Stimulated activated effector memory CD8-positive, alpha-beta T cell treated with anti-CD3 and anti-CD28 coated beads, Interleukin-12 subunit alpha, Interleukin-12 subunit beta, amount 100 ng/mL, for 72 hours (primary cell): ENCODE data around the gene CCDC85C.

Experiments used
- ATAC-seq: fragments of 150-1000 bp; cut with Tn5 transposase; 2 replicates; pipeline ENCODE4 v1.10.0; 2021
- DNase-seq, 2 donors: peaks; one replicate each; pipeline ENCODE4 v3.0.0; 2021 to 2022; ENCODE audit warnings: low spot score in 2 of 2
- H3K27ac Mint-ChIP-seq: one replicate; pipeline ENCODE4 v1.8.0; 2022; ENCODE audit warnings: mild to moderate bottlenecking, mixed read lengths
- H3K36me3 Mint-ChIP-seq: one replicate; pipeline ENCODE4 v1.8.0; 2022; ENCODE audit warnings: mild to moderate bottlenecking, mixed read lengths
- H3K4me1 Mint-ChIP-seq: one replicate; pipeline ENCODE4 v1.8.0; 2022; ENCODE audit warnings: mixed read lengths
- H3K4me3 Mint-ChIP-seq: one replicate; pipeline ENCODE4 v1.8.0; 2022; ENCODE audit warnings: mild to moderate bottlenecking, mixed read lengths
- H3K9me3 Mint-ChIP-seq: one replicate; pipeline ENCODE4 v1.8.0; 2022; ENCODE audit warnings: mixed read lengths

The CCDC85C gene

DNA sequence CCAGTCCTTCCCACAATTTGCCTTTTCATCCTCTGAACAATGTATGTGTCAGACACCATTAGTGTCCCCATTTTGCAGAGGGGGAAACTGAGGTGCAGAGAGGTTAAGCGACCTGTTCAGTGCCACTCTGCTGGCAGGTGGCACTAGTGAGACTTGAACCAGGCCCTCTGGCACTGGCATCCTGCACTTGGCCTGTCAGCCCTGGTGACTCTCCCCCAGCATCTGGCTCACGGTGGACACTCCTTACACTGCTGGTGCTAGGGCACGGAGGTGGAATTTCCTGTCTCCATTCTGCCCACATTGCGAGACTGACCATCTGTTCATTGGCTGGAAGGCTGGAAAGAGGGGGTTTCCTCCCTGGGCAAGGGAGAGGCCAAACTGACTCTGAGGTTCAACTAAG, 74.1 kb downstream of the CCDC85C start:
- H3K4me1 Mint-ChIP-seq, result peaks cover 8% of the 10 kb centered on the region
- H3K36me3 Mint-ChIP-seq, result no peaks in the 10 kb centered on the region
- DNase-seq (no peak), ATAC-seq (no peak)
- H3K9me3 Mint-ChIP-seq, result no peaks in the 10 kb centered on the region
- no peak overlapping the region for H3K27ac Mint-ChIP-seq
- H3K4me3 Mint-ChIP-seq, result no peak overlapping the region

GRCh38 chr14:99527427-99528076, 76.5 kb downstream of the CCDC85C start:
- Mint-ChIP-seq H3K27ac (no peak overlapping the region), H3K4me1 (peaks cover 9% of the 10 kb centered on the region), H3K4me3 (no peak overlapping the region), H3K9me3 (no peaks in the 10 kb centered on the region), H3K36me3 (no peaks in the 10 kb centered on the region)
- ATAC-seq (no peak), DNase-seq (no peak)

GRCh38 chr14:99527026-99527425, 77.0 kb downstream of the CCDC85C start:
- no peak overlapping the region for H3K4me3 Mint-ChIP-seq
- no peak for DNase-seq
- no peak for ATAC-seq
- no peaks in the 10 kb centered on the region for H3K36me3 Mint-ChIP-seq
- H3K4me1 Mint-ChIP-seq, result peaks cover 9% of the 10 kb centered on the region
- no peaks in the 10 kb centered on the region for H3K9me3 Mint-ChIP-seq
- H3K27ac Mint-ChIP-seq, result no peak overlapping the region

DNA sequence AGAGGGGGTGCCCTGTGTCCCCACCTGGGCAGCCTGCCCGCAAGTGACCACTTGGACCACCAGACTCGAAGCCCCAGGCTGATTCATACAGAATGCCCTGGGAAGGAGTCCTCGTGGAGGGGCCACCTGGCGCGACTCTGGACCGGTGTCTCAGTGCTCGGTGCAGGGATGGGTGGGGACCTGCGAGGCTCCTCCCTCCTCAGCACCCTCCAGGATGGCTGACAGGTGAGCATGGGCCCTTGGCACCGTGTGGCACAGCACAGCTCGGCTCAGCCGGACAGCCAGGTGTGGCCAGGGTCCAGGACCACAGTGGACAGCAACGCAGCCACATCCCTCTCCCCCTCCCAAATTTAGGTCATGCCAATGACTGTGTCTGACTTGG, 78.3 kb downstream of the CCDC85C start:
- Mint-ChIP-seq H3K4me1 (peaks cover 9% of the 10 kb centered on the region), H3K4me3 (no peak overlapping the region), H3K9me3 (no peaks in the 10 kb centered on the region), H3K27ac (no peak overlapping the region), H3K36me3 (no peaks in the 10 kb centered on the region)
- DNase-seq (no peak), ATAC-seq (peak; percentile 9)

DNA sequence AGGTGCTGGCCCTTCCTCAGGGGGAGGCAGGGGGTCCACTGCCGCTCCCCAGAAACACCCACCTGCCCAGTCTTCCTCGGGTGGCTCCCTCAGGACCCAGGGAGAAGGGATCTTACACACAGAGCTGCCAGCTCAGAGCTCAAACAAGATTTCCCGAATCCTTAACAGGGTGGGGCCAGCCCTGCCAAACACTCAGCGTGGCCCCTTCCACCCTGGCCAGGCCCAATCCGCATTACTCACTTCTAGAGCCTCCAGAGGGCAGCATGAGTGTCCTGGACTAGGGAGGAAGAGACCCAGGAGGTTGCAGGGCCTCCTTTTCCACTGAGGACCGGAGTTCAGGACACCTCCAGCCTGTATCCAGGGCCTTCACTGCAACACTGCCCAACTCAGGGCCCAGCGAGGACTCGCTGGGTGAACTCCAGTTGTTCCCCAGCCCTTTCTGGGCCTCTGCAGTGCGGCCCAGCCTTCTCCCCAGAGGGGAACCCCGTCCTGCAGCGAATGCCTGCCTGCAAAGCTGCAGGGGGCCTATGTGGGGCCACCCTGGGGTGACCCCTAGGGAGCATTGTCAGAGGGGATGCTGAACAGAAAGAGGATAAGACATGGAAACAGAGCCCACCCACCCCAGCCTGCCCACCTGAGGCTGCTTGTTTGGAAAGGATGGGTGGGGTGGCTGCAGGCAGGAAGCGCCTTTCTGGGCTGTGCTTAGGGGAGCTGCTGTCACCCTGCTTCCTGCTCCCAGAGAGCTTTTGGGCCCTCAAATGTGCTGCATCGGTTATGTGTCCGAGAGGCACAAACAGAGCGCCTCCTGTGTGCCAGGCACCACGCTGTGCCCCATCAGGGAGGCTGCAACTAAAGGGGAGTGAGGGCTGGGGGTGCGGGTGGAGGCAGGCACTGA, 79.0 kb downstream of the CCDC85C start:
- DNase-seq, result no peak
- peak overlapping the region; percentile 79 for H3K27ac Mint-ChIP-seq
- no peaks in the 10 kb centered on the region for H3K9me3 Mint-ChIP-seq
- no peaks in the 10 kb centered on the region for H3K36me3 Mint-ChIP-seq
- peaks cover 9% of the 10 kb centered on the region for H3K4me1 Mint-ChIP-seq
- H3K4me3 Mint-ChIP-seq, result no peak overlapping the region
- peak; percentile 3 for ATAC-seq

- H3K4me3 Mint-ChIP-seq, result no peak overlapping the region
- peak overlapping the region; percentile 79 for H3K27ac Mint-ChIP-seq
- peaks cover 9% of the 10 kb centered on the region for H3K4me1 Mint-ChIP-seq
- no peak for ATAC-seq
- H3K9me3 Mint-ChIP-seq, result no peaks in the 10 kb centered on the region
- H3K36me3 Mint-ChIP-seq, result no peaks in the 10 kb centered on the region
- no peak for DNase-seq
Measured at GRCh38 chr14:99524091-99524661, 79.8 kb downstream of the CCDC85C start.

- H3K36me3 Mint-ChIP-seq, result no peaks in the 10 kb centered on the region
- ATAC-seq (no peak), DNase-seq (no peak)
- H3K9me3 Mint-ChIP-seq, result no peaks in the 10 kb centered on the region
- no peak overlapping the region for H3K4me3 Mint-ChIP-seq
- no peak overlapping the region for H3K27ac Mint-ChIP-seq
- peaks cover 9% of the 10 kb centered on the region for H3K4me1 Mint-ChIP-seq
Measured at GRCh38 chr14:99523704-99524055, 80.3 kb downstream of the CCDC85C start.

GRCh38 chr14:99522934-99523703, 80.9 kb downstream of the CCDC85C start:
- Mint-ChIP-seq H3K4me3 (no peak overlapping the region), H3K27ac (no peak overlapping the region), H3K36me3 (no peaks in the 10 kb centered on the region), H3K4me1 (peaks cover 9% of the 10 kb centered on the region), H3K9me3 (no peaks in the 10 kb centered on the region)
- DNase-seq (no peak), ATAC-seq (no peak)

DNA sequence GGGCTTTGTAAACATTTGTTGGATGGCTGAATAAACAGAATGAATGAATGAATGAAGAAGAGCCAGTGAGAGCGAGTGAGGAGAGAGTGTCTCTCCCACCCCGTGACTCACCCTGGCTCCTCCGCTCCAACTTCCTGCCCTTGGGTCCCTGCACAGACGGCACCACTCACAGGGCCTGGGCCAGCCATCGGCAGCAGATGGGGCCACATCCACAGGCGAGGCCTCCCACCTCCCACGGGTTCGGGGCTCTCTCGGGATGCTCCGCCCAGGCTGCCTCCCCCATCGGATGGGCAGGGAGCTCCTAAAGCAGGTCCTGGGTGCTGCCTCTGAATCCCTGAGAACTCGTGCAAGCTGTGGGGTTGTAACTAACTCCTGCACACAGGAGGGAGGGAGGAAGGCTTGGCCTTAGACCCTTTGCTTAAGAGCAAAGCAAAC, 81.5 kb downstream of the CCDC85C start:
- Mint-ChIP-seq H3K4me1 (peaks cover 9% of the 10 kb centered on the region), H3K36me3 (no peaks in the 10 kb centered on the region), H3K9me3 (no peaks in the 10 kb centered on the region), H3K4me3 (no peak overlapping the region), H3K27ac (no peak overlapping the region)
- no peak for DNase-seq
- no peak for ATAC-seq

DNA sequence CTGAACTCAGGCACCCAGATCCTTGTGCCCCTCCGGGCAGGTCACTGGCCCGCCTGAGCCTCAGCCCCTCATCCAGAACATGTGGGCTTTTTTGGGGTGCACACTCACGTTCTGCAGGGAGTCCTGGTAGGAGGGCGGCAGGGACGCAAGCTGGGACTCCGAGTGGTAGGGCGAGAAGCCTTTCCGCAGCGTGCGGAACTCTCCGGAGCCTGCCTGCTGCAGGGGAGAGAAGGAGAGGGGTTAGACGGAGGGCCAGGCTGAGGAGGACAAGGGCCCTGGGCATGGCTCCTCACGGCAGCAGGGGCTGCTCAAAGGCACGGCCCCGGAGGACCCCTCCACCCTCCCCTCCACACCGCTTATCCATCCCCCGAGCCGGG, 82.0 kb downstream of the CCDC85C start:
- Mint-ChIP-seq H3K36me3 (no peaks in the 10 kb centered on the region), H3K4me3 (no peak overlapping the region), H3K9me3 (no peaks in the 10 kb centered on the region), H3K27ac (no peak overlapping the region), H3K4me1 (peaks cover 9% of the 10 kb centered on the region)
- no peak for DNase-seq
- ATAC-seq, result no peak

- Mint-ChIP-seq H3K4me3 (no peak overlapping the region), H3K4me1 (peaks cover 9% of the 10 kb centered on the region)
- no peak for DNase-seq
Measured at GRCh38 chr14:99521176-99522024, 82.6 kb downstream of the CCDC85C start.

GRCh38 chr14:99520571-99521081, 83.4 kb downstream of the CCDC85C start:
- no peak for ATAC-seq
- peak overlapping the region; percentile 37 for H3K27ac Mint-ChIP-seq

More at GRCh38 chr14:99521176-99522024, 82.6 kb downstream of the CCDC85C start:
- H3K36me3 Mint-ChIP-seq, result no peaks in the 10 kb centered on the region
- peak overlapping the region; percentile 37 for H3K27ac Mint-ChIP-seq
- no peaks in the 10 kb centered on the region for H3K9me3 Mint-ChIP-seq
- no peak for ATAC-seq

DNA sequence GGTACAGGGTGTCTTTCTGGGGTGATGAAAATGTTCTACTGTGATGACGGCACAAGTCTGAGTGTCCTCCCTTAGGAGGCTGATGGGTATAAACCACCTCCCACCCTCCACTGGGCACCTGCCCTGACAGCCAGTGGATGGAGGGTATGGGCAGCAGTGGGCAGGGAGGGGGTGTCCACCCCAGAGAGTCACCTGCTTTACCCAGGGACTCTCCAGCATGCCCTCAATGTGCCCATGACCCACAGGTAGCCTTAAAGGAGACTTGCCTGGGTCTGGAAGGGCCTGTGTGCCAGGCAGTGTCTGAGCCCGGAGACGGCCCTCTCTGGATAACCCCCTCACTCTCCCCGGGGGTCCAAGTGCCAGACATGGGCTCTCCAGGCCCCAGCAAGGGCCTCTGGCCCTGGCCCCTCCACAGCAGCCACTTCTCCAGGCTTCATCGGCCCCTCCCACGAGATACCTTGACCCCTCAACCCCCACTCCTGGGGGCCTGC, 84.0 kb downstream of the CCDC85C start:
- Mint-ChIP-seq H3K4me3 (no peak overlapping the region), H3K4me1 (peaks cover 2% of the 10 kb centered on the region), H3K36me3 (no peaks in the 10 kb centered on the region), H3K9me3 (no peaks in the 10 kb centered on the region), H3K27ac (no peak overlapping the region)
- ATAC-seq (no peak), DNase-seq (no peak)

More at GRCh38 chr14:99520571-99521081, 83.4 kb downstream of the CCDC85C start:
- Mint-ChIP-seq H3K4me3 (no peak overlapping the region), H3K4me1 (peaks cover 9% of the 10 kb centered on the region), H3K9me3 (no peaks in the 10 kb centered on the region), H3K36me3 (no peaks in the 10 kb centered on the region)
- DNase-seq, result no peak

- Mint-ChIP-seq H3K4me3 (no peak overlapping the region), H3K27ac (no peak overlapping the region), H3K36me3 (no peaks in the 10 kb centered on the region), H3K9me3 (no peaks in the 10 kb centered on the region), H3K4me1 (no peaks in the 10 kb centered on the region)
- DNase-seq (no peak), ATAC-seq (no peak)
Measured at GRCh38 chr14:99519347-99519881, 84.6 kb downstream of the CCDC85C start.
